Stimulated activated CD4-positive, alpha-beta T cell treated with anti-CD3 and anti-CD28 coated beads, TNF-alpha, amount 100 ng/mL, for 48 hours (primary cell): ENCODE data around the gene DHRS2.
A peak's percentile ranks its signal among the peaks of the same experiment; 100 is the strongest.

Experiments
- DNase-seq, 3 donors: peaks; one replicate each; pipeline ENCODE4 v3.0.0-alpha.2; 2020; ENCODE audit warnings: low read depth in 3 of 3

DHRS2 gene

GRCh38 chr14:23612802-23613201 is 23.4 kb upstream of the DHRS2 start:
- no peak for DNase-seq

- DNase-seq, result no peak
Observed at GRCh38 chr14:23613242-23614070, 22.7 kb upstream of the DHRS2 start.

- DNase-seq, result no peak
Observed at GRCh38 chr14:23614395-23614828, 21.8 kb upstream of the DHRS2 start.

GRCh38 chr14:23615856-23616255 is 20.3 kb upstream of the DHRS2 start:
- DNase-seq, result no peak

GRCh38 chr14:23617539-23617938 is 18.6 kb upstream of the DHRS2 start:
- no peak for DNase-seq

GRCh38 chr14:23618415-23618988 is 17.7 kb upstream of the DHRS2 start:
- no peak for DNase-seq

- no peak for DNase-seq
Observed at GRCh38 chr14:23620177-23620702, 15.9 kb upstream of the DHRS2 start.

- no peak for DNase-seq
Observed at GRCh38 chr14:23621204-23621931, 14.8 kb upstream of the DHRS2 start.

GRCh38 chr14:23621932-23622730 is 14.0 kb upstream of the DHRS2 start:
- no peak for DNase-seq

- DNase-seq, result no peak
Observed at GRCh38 chr14:23622990-23623389, 13.2 kb upstream of the DHRS2 start.

GRCh38 chr14:23623962-23624361 is 12.2 kb upstream of the DHRS2 start:
- no peak for DNase-seq

- DNase-seq, result no peak
Observed at GRCh38 chr14:23624830-23625404, 11.2 kb upstream of the DHRS2 start.

- DNase-seq, result no peak
Observed at GRCh38 chr14:23626946-23627345, 9.2 kb upstream of the DHRS2 start.

- DNase-seq, result no peak
Observed at GRCh38 chr14:23627961-23628360, 8.2 kb upstream of the DHRS2 start.

GRCh38 chr14:23629204-23629603 is 7.0 kb upstream of the DHRS2 start:
- DNase-seq, result no peak

GRCh38 chr14:23629832-23630396 is 6.2 kb upstream of the DHRS2 start:
- no peak for DNase-seq

GRCh38 chr14:23630687-23631086 is 5.5 kb upstream of the DHRS2 start:
- DNase-seq, result no peak

- no peak for DNase-seq
Observed at GRCh38 chr14:23631234-23631633, 4.9 kb upstream of the DHRS2 start.

- DNase-seq, result peak; percentile 52 to 79 (median 64)
Observed at GRCh38 chr14:23631702-23632460, 4.3 kb upstream of the DHRS2 start.

- DNase-seq, result no peak
Observed at GRCh38 chr14:23632461-23633159, 3.6 kb upstream of the DHRS2 start.
